ENCODE measurements around the gene SDR42E2. TPM values are rescaled to one million over a fixed set of nuclear protein-coding genes. Genes with fewer than 3 reads are reported as not detected.
"Not testable (repeated sequence)": the region's sequence is repeated elsewhere in the genome, so short reads cannot be mapped to it uniquely, and the experiment has no call there.

The SDR42E2 gene
- total RNA-seq, 1 donor from 2014 or later = not detected

GRCh38 chr16:22123146-22123545 lies 39.2 kb upstream of the SDR42E2 start:
- Mint-ChIP-seq H3K36me3 (ENCODE audit: unreplicated experiment) (no peaks in the 10 kb centered on the region), H3K9me3 (ENCODE audit: unreplicated experiment) (no peaks in the 10 kb centered on the region), H3K4me3 (ENCODE audit: unreplicated experiment) (no peak overlapping the region), H3K4me1 (ENCODE audit: unreplicated experiment) (no peaks in the 10 kb centered on the region), H3K27ac (ENCODE audit: unreplicated experiment) (no peak overlapping the region), H3K27me3 (ENCODE audit: unreplicated experiment) (no peaks in the 10 kb centered on the region)
- no peak for TF ChIP-seq CTCF (IDR thresholded peaks at IDR 0.05)
- DNase-seq (ENCODE audit: extremely low spot score, unreplicated experiment) = no peak

GRCh38 chr16:22123759-22124490 lies 38.4 kb upstream of the SDR42E2 start:
- H3K4me1 Mint-ChIP-seq (ENCODE audit: unreplicated experiment) = no peaks in the 10 kb centered on the region
- no peak for DNase-seq (ENCODE audit: extremely low spot score, unreplicated experiment)
- no peak overlapping the region for H3K27ac Mint-ChIP-seq (ENCODE audit: unreplicated experiment)
- H3K4me3 Mint-ChIP-seq (ENCODE audit: unreplicated experiment) = no peak overlapping the region
- no peaks in the 10 kb centered on the region for H3K36me3 Mint-ChIP-seq (ENCODE audit: unreplicated experiment)
- no peak for TF ChIP-seq CTCF (IDR thresholded peaks at IDR 0.05)
- H3K9me3 Mint-ChIP-seq (ENCODE audit: unreplicated experiment) = no peaks in the 10 kb centered on the region
- no peaks in the 10 kb centered on the region for H3K27me3 Mint-ChIP-seq (ENCODE audit: unreplicated experiment)

DNA sequence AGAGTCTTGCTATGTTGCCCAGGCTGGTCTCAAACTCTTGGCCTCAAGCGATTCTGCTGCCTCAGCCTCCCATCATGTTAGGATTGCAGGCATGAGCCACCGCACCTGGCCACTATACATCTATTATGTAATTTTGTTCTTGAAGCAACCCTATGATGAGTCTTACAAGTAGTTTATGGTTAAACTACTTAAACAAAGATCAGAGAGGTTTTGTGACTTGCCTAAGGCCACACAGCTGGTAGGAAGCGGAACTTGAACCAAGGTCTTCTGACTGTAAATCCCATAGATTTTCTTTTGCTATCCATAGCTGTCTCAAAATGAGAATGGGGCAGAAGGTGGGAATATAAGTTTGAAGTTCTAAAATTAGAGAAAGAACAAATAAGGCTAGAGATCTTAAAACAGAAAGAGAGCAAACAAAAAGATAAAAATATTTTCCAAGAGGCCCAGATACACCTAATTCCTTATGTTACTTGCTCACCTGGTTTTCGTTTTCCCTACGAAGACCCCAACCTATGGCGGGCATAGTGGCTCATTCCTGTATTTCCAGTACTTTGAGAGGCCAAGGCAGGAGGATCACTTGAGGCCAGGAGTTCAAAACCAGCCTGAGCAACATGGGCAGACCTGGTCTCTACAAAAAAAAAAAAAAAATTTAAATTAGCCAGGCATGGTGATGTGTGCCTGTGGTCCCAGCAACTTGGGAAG lies 37.6 kb upstream of the SDR42E2 start:
- Mint-ChIP-seq H3K27me3 (ENCODE audit: unreplicated experiment) (peaks cover 4% of the 10 kb centered on the region), H3K9me3 (ENCODE audit: unreplicated experiment) (no peaks in the 10 kb centered on the region), H3K4me3 (ENCODE audit: unreplicated experiment) (no peak overlapping the region), H3K4me1 (ENCODE audit: unreplicated experiment) (no peaks in the 10 kb centered on the region), H3K36me3 (ENCODE audit: unreplicated experiment) (no peaks in the 10 kb centered on the region), H3K27ac (ENCODE audit: unreplicated experiment) (no peak overlapping the region)
- DNase-seq (ENCODE audit: extremely low spot score, unreplicated experiment) = no peak
- TF ChIP-seq CTCF (IDR thresholded peaks at IDR 0.05) = no peak

DNA sequence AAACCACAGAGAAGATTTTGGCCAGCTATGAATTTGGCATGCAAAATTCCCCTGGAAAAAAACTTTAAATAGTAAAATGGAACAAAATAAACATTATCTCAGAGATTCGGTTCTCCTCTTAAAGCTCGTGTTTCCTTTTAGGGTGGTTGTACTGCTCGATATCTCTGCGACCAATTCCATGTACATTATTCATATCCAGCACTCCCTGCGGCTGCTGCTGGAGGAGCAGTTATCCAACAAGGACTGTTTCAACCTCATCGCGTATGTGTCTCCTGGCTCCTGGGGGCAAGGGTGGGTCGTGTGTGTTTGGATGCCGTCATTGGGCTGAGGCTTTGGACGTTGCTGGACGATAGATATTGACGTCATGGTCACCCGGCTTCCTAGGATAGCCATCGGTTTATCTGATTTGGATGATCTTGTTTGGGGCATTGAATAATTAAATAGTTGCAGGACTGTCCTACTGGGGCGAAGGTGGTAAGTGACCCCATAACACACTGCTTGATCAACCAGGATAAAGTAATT lies 36.2 kb upstream of the SDR42E2 start:
- Mint-ChIP-seq H3K27me3 (ENCODE audit: unreplicated experiment) (peaks cover 4% of the 10 kb centered on the region), H3K36me3 (ENCODE audit: unreplicated experiment) (no peaks in the 10 kb centered on the region), H3K4me1 (ENCODE audit: unreplicated experiment) (no peaks in the 10 kb centered on the region), H3K4me3 (ENCODE audit: unreplicated experiment) (no peak overlapping the region), H3K27ac (ENCODE audit: unreplicated experiment) (no peak overlapping the region), H3K9me3 (ENCODE audit: unreplicated experiment) (no peaks in the 10 kb centered on the region)
- TF ChIP-seq CTCF (IDR thresholded peaks at IDR 0.05) = no peak
- DNase-seq (ENCODE audit: extremely low spot score, unreplicated experiment) = no peak

GRCh38 chr16:22128537-22128936 lies 33.8 kb upstream of the SDR42E2 start:
- not testable (repeated sequence) for H3K27ac Mint-ChIP-seq (ENCODE audit: unreplicated experiment); H3K36me3 Mint-ChIP-seq (ENCODE audit: unreplicated experiment); H3K4me3 Mint-ChIP-seq (ENCODE audit: unreplicated experiment); DNase-seq (ENCODE audit: extremely low spot score, unreplicated experiment); H3K9me3 Mint-ChIP-seq (ENCODE audit: unreplicated experiment); H3K4me1 Mint-ChIP-seq (ENCODE audit: unreplicated experiment); H3K27me3 Mint-ChIP-seq (ENCODE audit: unreplicated experiment)

Data from osteocyte (in vitro differentiated cells).